Measurements from ENCODE around the gene NAA10. TPM values are rescaled to one million over a fixed set of nuclear protein-coding genes. Genes with fewer than 3 reads are reported as not detected.

The NAA10 gene
- polyA plus RNA-seq, 3 donors, result 53.0 to 78.0 (median 77.5) TPM

DNA sequence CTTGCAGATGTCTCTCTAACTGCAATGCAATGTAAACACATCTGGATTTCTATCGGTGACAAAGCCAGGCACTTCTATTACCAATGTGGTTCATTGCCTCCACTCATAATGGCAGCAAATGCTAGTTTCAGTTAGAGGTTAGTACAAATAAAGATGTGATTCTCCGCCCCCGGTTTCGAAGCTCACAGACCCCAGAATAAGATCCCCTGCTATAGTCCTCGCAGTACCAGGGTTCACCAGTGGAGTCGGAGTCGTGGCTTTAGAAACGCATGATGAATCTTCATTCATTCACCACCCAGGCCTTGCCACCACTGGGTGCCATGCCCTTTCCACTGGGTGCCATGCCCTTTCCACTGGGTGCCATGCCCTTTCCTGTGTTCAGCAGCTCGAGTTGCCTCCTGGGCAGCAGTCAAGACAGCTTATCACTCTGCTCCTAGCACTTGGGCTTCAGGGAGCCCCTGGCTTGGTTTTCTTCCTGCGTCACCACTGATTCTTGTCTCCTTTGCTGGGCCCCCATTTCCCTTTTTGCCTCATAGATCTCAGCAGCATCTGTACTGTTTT lies 3.5 kb upstream of the NAA10 start:
- DNase-seq (ENCODE audit: extremely low read depth in 1 of 11, low read depth in 9 of 11, low spot score in 4 of 11), result no peak

DNA sequence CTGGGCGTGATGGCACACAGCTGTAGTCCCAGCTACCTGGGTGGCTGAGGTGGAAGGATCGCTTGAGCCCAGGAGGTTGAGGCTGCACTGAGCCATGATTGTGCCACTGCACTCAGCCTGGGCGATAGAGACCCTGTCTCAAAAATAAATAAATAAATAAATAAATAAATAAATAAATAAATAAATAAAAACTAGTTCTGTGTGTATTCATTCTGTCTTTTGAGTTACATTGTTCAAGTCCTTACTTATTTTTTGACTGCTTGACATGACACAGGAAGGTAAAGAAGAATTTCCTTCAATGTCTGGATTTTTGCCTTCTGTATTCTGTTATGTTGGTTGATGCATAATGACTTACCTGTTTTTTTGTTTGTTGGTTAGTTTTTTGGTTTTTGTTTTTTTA lies 2.2 kb upstream of the NAA10 start:
- no peak for DNase-seq (ENCODE audit: extremely low read depth in 1 of 11, low read depth in 9 of 11, low spot score in 4 of 11)

DNA sequence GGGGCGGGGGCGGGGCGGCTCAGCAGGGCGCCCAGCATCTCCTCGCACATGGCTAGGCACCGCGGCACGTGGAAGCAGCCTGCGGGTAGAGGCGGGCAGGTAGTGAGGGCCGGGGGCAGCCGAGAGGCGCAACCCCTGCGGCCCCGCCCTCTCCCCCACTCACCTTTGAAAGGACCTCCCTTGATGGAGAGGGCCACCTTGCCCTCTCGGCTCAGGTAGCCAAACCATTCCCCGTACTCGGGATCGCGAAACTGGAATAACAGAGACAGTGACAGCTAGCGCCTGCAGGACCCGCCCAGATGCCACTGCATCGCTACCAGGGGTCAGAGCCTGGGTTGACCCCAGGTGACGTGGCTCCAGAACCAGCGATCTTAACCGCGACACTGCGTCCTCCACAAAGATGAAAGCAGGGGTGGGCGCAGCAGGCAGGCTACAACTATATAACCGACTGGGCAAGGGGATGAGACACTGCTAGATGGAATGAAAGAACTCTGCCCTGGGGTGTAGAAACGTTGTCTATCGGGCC lies 552 bp upstream of the NAA10 start:
- DNase-seq (ENCODE audit: extremely low read depth in 1 of 11, low read depth in 9 of 11, low spot score in 4 of 11), result no peak

DNA sequence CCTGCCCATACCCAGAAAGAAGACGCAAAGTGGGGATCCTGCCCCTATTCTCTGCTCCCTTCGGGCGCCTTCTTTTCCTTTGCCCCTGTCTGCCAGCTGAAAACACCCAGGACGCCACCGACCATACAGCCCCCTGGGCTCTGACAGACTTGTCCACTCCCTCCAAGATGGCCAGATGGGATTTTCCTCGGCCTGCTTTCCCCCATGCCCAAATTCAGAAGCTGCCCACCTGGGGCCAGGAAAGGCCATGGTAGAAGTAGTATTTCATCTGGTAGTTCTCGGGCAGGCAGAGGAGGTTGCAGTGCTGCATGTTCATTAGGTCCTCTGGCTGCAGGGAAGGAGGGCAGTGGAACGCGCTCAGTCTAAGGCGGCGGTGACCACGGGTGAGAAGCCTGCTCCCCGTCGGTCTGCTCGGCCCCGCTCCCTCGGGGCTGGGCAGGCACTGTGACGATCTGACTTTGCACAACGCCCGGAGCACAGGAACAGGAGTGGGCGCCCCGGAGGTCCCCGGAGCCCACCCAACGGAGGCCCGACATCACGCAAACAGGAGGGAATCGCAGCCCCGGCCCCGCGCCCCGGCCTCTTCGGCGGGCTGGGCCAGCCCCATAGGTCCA lies 582 bp downstream of the NAA10 start:
- DNase-seq (ENCODE audit: extremely low read depth in 1 of 11, low read depth in 9 of 11, low spot score in 4 of 11), result no peak

DNA sequence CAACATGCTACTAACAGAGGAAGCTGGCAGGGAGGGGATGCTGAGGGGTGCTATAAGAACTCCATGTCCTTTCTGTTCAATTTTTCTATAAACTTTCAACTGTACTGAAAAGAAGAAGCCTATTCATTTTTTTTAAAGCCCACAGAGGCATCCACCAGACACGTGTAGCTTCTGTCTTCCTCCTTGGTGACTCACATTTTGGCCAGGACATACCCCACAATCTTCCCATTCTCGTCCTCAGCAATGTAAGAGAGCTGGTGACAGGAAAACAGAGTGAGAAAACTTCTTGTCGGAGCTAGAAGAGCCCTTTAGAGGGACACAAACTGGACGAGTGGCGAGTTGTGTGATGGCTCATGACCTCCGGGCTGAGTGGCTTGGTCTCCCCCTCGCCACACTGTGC lies 1.1 kb downstream of the NAA10 start:
- no peak for DNase-seq (ENCODE audit: extremely low read depth in 1 of 11, low read depth in 9 of 11, low spot score in 4 of 11)

DNA sequence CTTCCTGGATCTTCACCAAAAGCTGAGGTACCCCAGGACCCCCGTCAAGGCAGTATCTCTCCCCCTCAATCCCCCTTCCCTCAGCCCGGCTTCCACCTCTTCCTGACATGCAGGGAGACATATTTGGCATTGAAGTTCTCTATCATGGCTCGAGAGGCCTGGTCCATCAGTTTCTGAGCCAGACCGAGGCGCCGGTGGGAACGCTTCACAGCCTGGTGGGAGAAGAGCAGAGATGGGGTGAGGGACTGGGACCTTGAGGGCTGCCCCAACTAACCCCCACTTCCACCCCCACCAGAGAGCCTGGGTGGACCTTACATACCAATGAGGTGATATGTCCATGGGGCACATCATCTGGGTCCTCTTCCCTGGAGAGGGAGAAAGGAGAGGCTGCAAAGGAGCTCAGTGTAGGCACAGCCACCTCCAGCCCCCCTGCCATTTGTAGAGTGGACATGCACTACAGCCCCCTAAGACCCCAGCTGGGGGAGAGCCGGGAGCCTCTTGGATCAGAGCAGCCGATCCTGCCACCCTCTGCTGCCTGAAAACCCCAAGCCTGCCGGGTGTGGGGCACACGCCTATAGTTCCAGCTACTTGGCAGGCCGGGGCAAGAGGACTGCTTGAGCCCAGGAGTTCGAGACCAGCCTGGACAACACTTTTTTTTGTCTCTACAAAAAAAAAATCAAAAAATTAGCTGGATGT lies 2.5 kb downstream of the NAA10 start:
- DNase-seq (ENCODE audit: extremely low read depth in 1 of 11, low read depth in 9 of 11, low spot score in 4 of 11), result no peak

DNA sequence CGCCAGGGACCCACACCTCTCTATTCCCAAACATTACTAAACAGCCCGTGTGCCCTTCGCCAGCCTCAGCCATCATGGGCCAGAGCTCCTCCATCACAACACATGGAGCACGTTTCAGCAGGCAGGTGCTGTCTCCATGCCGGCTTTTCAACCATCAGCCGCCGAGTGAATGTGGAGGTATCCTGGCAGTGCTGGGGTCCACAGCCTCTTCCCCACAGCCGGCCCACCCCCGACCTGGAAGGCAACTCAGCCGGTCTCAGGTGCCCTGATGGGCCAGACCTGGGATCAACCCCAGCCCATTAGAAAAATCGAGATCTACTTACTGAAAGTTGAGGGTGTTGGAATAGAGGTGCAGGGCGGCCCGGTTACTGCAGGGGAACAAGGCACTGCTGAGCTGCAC lies 3.1 kb downstream of the NAA10 start:
- DNase-seq (ENCODE audit: extremely low read depth in 1 of 11, low read depth in 9 of 11, low spot score in 4 of 11), result no peak

DNA sequence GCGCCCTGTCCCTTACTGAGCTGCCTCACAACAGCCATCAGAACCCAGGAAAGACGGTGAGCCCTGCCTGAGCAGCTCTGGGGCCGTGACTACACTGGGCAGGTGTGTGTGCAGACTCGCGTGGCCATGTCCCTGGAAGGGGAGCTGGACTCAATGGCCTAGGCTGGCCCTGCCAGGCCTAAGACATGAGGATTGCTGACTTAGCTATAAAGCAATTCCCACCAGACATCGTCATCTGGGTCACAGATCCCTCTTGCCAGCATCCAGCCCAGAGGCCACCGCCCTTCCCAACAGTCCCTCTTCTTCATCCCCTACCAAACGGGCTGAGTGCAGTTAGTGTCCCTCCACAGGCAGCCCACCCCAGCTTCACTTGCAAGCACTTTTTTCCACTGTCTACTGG lies 3.7 kb downstream of the NAA10 start:
- no peak for DNase-seq (ENCODE audit: extremely low read depth in 1 of 11, low read depth in 9 of 11, low spot score in 4 of 11)

DNA sequence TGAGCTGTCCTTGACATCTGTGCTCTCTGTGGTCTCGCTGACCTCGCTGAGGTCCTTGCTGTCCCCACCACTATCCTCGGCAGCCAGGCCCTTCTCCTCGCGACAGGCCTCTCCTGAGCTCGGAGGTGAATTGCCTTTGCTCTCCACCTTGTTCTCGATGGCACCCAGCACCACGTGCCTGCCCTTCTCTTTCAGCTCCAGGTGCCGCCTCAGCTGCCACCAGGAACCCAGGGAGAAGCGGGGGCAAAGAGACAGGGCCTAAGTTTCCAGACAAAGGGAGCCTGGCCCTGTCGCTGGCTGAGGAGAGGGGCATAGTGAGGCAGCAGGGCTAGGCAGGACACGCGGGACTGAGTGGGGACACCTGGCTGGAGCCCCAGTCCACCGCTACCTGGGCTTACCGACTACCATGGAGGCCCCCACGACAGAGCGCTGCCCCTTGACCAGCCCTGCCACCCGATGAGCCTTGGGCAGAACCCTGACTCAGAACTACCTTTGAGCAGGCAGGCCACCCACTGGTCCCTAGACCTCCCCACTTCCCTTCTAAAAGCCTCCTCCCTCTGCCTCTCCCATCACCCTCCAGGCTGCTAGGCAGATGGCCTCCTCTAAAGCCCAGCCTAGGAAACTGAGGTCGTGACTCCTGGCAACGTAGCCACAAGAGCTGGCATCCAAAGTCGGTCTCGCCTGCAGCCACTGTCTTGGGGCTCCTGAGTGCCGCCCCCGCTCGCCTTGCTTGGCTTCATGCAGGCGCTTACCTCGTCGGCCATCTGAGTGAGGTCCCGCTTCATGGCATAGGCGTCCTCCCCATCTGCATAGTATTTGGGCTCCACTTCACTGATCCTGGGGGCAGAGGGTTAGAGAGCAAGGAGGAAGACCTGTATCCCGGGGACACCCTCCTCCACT lies 4.6 kb downstream of the NAA10 start:
- no peak for DNase-seq (ENCODE audit: extremely low read depth in 1 of 11, low read depth in 9 of 11, low spot score in 4 of 11)

DNA sequence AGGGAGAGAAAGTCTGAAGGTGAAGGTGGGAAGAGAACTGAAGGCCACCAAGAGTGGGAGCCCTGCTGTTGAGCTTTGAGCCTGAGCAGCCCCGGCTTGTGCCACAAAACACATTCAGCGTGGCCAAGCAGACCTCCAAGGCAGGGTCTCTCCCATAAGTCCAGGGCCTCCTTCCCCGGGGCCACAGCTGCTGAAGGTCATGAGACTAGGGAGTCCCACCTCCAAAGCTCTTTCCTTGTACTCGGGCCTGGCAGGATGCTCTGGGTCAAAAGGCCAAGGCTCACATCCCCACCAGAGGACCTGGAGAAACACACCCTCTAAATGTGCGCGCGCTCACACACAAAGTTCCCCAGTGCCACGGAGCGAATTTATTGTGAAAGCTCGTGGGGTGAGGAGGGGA lies 5.3 kb downstream of the NAA10 start:
- no peak for DNase-seq (ENCODE audit: extremely low read depth in 1 of 11, low read depth in 9 of 11, low spot score in 4 of 11)

DNA sequence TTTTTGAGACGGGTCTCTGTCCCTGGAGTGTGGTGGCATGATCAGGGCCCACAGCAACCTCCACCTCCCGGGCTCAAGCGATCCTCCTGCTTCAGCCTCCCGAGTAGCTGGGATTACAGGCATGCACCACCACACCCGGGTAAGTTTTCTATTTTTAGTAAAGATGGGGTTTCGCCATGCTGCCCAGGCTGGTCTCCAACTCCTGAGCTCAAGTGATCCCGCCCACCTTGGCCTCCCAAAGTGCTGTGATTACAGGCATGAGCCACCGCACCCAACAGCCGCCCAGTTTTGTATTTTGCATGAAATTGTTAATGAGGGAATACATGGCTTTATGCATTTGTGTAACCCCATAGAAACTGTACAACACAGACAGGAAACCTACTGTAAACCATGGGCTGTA lies 6.0 kb downstream of the NAA10 start:
- no peak for DNase-seq (ENCODE audit: extremely low read depth in 1 of 11, low read depth in 9 of 11, low spot score in 4 of 11)

DNA sequence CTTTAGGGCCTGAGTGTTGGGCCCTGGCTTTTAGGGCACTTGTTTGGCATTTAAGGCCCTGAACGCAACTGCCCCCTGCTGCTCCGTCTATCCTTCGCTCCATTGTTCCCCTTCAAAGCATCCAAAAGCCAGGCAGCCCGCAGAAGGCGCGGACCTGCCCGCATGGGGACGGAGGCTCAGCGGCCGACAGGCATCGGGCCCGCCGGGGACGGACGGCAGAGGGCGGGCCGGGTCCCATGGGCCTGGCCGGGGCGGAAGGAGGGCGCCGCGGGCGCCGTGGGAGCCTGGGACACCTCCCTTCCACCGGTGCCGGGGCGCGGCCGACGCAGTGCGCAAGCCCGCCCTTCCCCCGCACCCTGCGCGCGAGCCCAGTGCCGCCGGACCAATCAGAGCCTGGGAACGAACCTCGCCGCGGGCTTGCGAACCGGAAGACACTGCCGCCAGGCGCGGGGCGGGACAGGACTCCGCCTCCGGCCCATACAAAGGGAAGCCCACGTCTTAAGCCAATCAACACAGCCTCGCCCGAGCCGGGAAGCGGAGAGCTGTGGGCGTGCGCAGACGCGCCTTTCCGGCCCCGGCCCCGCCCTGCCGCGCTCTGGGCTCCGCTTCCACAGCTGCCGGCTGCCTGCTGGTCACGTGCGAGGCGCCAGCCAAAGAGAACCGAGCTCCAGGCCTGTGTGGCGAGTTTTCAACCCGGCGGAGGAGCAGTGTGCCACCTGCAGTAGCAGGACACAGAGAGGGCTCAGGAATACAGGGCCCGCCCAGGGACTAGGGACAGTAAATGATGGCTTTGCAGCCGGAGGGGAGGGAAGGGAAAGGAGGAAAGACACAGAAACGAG lies 6.7 kb downstream of the NAA10 start:
- DNase-seq (ENCODE audit: extremely low read depth in 1 of 11, low read depth in 9 of 11, low spot score in 4 of 11), result peak; percentile 75 to 96 (median 91)

DNA sequence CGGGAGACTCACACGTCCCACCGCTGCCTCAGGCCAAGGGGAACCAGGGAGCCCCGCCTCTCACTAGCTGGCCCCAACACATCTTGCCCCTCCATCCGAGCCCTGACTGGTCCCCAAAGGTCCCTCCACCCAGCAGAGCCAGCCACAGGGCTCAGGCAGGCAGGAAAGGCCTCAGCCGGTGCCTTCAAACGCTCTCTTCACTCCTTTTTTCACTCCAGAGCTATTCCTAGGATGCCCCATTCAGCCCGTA lies 7.2 kb downstream of the NAA10 start:
- no peak for DNase-seq (ENCODE audit: extremely low read depth in 1 of 11, low read depth in 9 of 11, low spot score in 4 of 11)

DNA sequence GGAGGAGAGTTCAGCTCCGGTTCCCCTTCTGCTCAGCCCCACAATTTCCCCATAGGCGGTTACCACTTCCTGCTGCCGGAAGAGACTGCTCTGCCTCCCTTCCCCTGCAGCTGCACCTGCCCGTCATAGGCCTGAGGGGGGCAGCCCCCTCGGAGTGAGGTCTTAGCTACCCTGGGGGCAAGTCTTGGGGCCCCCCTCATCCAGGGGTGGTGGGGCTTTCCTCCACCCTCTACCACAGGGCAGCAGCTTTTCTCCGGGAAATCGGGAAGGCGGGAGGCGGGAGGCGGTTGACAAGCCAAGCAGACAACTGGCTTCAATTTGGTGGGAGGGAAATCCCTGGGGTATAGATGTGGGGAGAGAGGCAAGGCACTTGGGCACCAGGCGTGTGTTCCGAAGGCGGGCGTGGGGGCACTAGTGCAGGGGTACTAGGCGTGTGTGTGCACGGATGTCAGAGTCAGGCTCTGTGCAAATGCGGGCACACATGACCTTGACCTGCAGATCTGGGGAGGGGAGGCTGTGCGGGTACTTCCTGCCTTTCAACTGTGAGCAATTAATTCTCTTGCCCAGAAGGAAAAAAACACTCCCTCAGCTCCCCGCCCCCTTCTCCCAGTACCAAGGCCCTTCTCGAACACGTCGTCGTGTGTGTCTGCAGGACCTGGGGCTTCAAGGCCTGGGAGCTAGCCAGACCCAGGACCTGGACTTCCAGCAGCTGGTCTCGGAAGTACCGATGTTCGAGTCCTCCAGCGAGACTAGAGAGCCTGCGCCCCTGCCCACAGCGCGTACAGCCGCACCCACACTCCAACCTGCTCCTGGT lies 7.8 kb downstream of the NAA10 start:
- peak in 1 of 11 donors; percentile 27 for DNase-seq (ENCODE audit: extremely low read depth in 1 of 11, low read depth in 9 of 11, low spot score in 4 of 11)

DNA sequence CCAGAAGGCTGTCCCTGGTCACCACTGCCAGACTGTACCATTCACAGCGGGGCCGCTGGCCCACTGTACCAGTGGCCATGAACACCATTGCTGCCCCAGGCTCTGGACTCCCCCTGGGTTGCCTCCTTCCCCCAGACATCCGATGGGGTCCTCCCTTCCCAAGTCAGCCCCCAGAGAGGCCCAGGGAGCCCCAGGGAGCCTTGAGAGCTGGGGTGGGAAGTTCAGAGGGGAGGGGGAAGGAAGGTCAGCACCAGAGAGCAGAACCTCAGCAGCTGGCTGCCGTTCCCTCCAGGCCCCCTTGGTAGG lies 8.3 kb downstream of the NAA10 start:
- DNase-seq (ENCODE audit: extremely low read depth in 1 of 11, low read depth in 9 of 11, low spot score in 4 of 11), result no peak

DNA sequence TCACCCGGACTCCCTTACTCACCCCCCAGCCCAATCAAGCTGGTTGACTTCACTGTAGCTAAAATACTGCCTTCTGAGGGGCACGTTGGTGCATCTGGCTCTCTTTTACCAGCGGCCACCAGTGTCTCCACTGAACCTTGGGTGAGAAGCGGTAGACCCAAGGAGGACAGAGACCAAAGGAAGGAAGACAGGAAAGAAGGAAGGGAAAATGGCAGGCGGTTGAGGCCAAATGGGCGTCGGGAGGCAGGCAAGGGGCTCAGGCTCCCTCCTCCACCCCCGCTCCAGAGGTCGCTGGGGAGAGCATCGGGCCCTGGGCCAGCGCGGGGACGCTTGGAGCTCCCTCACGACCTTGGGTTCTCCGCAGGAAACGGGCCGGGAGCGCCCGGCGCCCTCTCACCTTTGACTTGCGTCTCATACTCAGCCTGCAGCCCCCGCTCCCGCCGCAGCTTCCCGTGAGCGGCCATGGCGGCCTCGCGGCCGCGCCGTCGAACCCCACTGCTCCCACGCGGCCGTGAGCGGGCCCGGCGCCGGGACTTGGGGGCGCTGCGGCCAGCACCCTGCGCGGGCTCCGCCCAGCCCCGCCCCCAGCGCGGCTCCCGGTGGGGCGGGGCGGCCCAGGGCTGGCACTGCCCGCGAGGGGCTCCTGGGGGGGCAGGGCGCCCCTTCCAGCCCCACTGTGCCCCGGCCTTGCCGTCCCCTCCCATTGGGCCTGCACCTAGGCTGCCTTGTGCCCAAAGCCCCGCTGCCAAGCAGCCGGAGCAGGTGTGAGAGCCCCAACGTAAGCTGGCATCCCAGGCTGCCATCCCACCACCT lies 8.9 kb downstream of the NAA10 start, which contains the start of gene ARHGAP4:
TSS of gene ARHGAP4 (minus strand) at position 526 of the 813 bp plus-strand sequence. CDS start at position 464, 62 bp downstream.
- no peak for DNase-seq (ENCODE audit: extremely low read depth in 1 of 11, low read depth in 9 of 11, low spot score in 4 of 11)

DNA sequence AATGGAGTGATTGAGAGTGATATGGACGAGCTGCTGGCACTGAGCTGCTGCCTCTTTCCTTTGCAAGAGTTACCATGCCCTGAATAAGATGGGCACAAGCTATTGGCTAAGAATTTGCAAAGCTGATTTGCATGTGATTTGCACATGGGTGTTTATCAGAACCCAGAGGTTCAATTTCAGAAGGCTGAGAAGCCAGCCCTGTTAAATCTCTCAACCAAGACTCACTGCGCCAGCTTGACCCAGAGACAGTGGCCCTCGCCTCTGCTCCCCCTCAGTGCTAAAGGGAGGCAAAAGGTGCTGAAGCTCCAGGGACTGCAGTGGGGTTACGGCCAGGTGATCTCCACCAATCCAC lies 9.5 kb downstream of the NAA10 start:
- no peak for DNase-seq (ENCODE audit: extremely low read depth in 1 of 11, low read depth in 9 of 11, low spot score in 4 of 11)
